RWPE1 (cell line): ENCODE data around the gene SERGEF.

Source experiments
- CTCF ChIA-PET: fragments of 350-600 bp; sonication (Branson Sonifier 250); formaldehyde crosslinking; extraction: SDS; loops from one replicate; lab custom pipeline; 2021; lab: Yijun Ruan, JAX
- POLR2A ChIA-PET: fragments of 400-600 bp; formaldehyde crosslinking; extraction: SDS; loops from one replicate; lab custom pipeline; 2020; ENCODE audit warnings: antibody characterized with exemption; ENCODE audit not compliant: low non-redundant PET; lab: Yijun Ruan, JAX
- DNase-seq: peaks from one replicate; pipeline ENCODE4 v3.0.0; 2012; ENCODE audit warnings: low spot score
- H3K27ac ChIP-seq: fragments of 450-650 bp; 2 replicates; pipeline ENCODE4 v1.5.1; 2017
- CTCF ChIP-seq: fragments of 450-650 bp; conservative IDR thresholded peaks from 2 replicates; pipeline ENCODE4 v1.5.1; 2017; ENCODE audit warnings: low read depth, mild to moderate bottlenecking

The SERGEF gene

GRCh38 chr11:18012906-18013781 is at the start of gene SERGEF:
Gene SERGEF, minus strand, starts transcription at chr11:18013047. Its CDS starts 37 bp downstream, at chr11:18013010.
- H3K27ac ChIP-seq, result peak within 1 kb of the TSS; percentile 73
- peak; percentile 85 for DNase-seq
- TF ChIP-seq CTCF, result no peak
- ChIA-PET CTCF (interaction anchor here (0.7 to 1.0 kb wide), 2 partner anchors 9 to 1962 kb away, joined by 3 read pairs; no protein-coding TSS in a partner anchor), POLR2A (interaction anchor here (0.5 kb wide), 1 partner anchor 1276 kb away, joined by 3 read pairs; no protein-coding TSS in a partner anchor)

- POLR2A ChIA-PET, result no interaction called here
- H3K27ac ChIP-seq, result no peak overlapping the region
- TF ChIP-seq CTCF, result no peak
- CTCF ChIA-PET, result no interaction called here
- no peak for DNase-seq
Measured at GRCh38 chr11:18061351-18061750, 48.5 kb upstream of the SERGEF start.

GRCh38 chr11:18056561-18057181 is 43.8 kb upstream of the SERGEF start:
- CTCF ChIA-PET, result no interaction called here
- POLR2A ChIA-PET, result interaction anchor here (0.6 kb wide), 1 partner anchor 22 kb away, joined by 3 read pairs; no protein-coding TSS in a partner anchor
- H3K27ac ChIP-seq, result no peak overlapping the region
- TF ChIP-seq CTCF, result no peak
- DNase-seq, result no peak

GRCh38 chr11:18054511-18055103 is 41.8 kb upstream of the SERGEF start:
- no peak overlapping the region for H3K27ac ChIP-seq
- POLR2A ChIA-PET, result no interaction called here
- no peak for DNase-seq
- CTCF ChIA-PET, result no interaction called here
- TF ChIP-seq CTCF, result no peak

- DNase-seq, result no peak
- TF ChIP-seq CTCF, result no peak
- ChIA-PET CTCF (no interaction called here), POLR2A (no interaction called here)
- H3K27ac ChIP-seq, result no peak overlapping the region
Measured at GRCh38 chr11:18050848-18051247, 38.0 kb upstream of the SERGEF start.

GRCh38 chr11:18046116-18046777 is 33.4 kb upstream of the SERGEF start, which contains the start of gene TPH1:
Gene TPH1, minus strand, starts transcription at chr11:18046269. Its CDS starts 5,507 bp downstream, at chr11:18040762.
- DNase-seq, result peak; percentile 50
- CTCF ChIA-PET, result no interaction called here
- no peak within 1 kb of the TSS for H3K27ac ChIP-seq
- no peak for TF ChIP-seq CTCF
- POLR2A ChIA-PET, result no interaction called here
